ENCODE data around the gene SPC24. TPM values are rescaled to one million over a fixed set of nuclear protein-coding genes. Genes with fewer than 3 reads are reported as not detected.

SPC24 gene
- total RNA-seq, 1 donor from 2014 or later: 3.8 TPM

- no peak for DNase-seq
- Mint-ChIP-seq H3K36me3 (ENCODE audit: unreplicated experiment) (no peaks in the 10 kb centered on the region), H3K27me3 (ENCODE audit: unreplicated experiment) (peaks cover 2% of the 10 kb centered on the region), H3K4me1 (ENCODE audit: low read depth, unreplicated experiment) (no peaks in the 10 kb centered on the region), H3K27ac (ENCODE audit: unreplicated experiment) (no peak overlapping the region), H3K9me3 (ENCODE audit: unreplicated experiment) (peaks cover 1% of the 10 kb centered on the region), H3K4me3 (ENCODE audit: unreplicated experiment) (no peak overlapping the region)
- no peak for TF ChIP-seq CTCF (IDR thresholded peaks at IDR 0.05; ENCODE audit: partially characterized antibody, unreplicated experiment)
These were observed 15.6 kb upstream of the SPC24 start for GRCh38 chr19:11171144-11171543.

- H3K36me3 Mint-ChIP-seq (ENCODE audit: unreplicated experiment): no peaks in the 10 kb centered on the region
- H3K27ac Mint-ChIP-seq (ENCODE audit: unreplicated experiment): no peak overlapping the region
These were observed 14.5 kb upstream of the SPC24 start for GRCh38 chr19:11169896-11170678.

GRCh38 chr19:11168568-11168967 is 13.0 kb upstream of the SPC24 start:
- Mint-ChIP-seq H3K4me3 (ENCODE audit: unreplicated experiment) (no peak overlapping the region), H3K27ac (ENCODE audit: unreplicated experiment) (no peak overlapping the region), H3K36me3 (ENCODE audit: unreplicated experiment) (peaks cover 6% of the 10 kb centered on the region), H3K27me3 (ENCODE audit: unreplicated experiment) (peaks cover 3% of the 10 kb centered on the region), H3K9me3 (ENCODE audit: unreplicated experiment) (peaks cover 1% of the 10 kb centered on the region), H3K4me1 (ENCODE audit: low read depth, unreplicated experiment) (no peaks in the 10 kb centered on the region)
- DNase-seq: no peak
- no peak for TF ChIP-seq CTCF (IDR thresholded peaks at IDR 0.05; ENCODE audit: partially characterized antibody, unreplicated experiment)

More at GRCh38 chr19:11169896-11170678, 14.5 kb upstream of the SPC24 start:
- H3K4me3 Mint-ChIP-seq (ENCODE audit: unreplicated experiment): no peak overlapping the region
- peaks cover 1% of the 10 kb centered on the region for H3K9me3 Mint-ChIP-seq (ENCODE audit: unreplicated experiment)
- TF ChIP-seq CTCF (IDR thresholded peaks at IDR 0.05; ENCODE audit: partially characterized antibody, unreplicated experiment): no peak
- H3K4me1 Mint-ChIP-seq (ENCODE audit: low read depth, unreplicated experiment): no peaks in the 10 kb centered on the region
- DNase-seq: no peak
- peaks cover 3% of the 10 kb centered on the region for H3K27me3 Mint-ChIP-seq (ENCODE audit: unreplicated experiment)

GRCh38 chr19:11166281-11167142 is 10.9 kb upstream of the SPC24 start:
- Mint-ChIP-seq H3K27me3 (ENCODE audit: unreplicated experiment) (peaks cover 1% of the 10 kb centered on the region), H3K9me3 (ENCODE audit: unreplicated experiment) (peaks cover 1% of the 10 kb centered on the region), H3K27ac (ENCODE audit: unreplicated experiment) (no peak overlapping the region), H3K4me1 (ENCODE audit: low read depth, unreplicated experiment) (no peaks in the 10 kb centered on the region), H3K36me3 (ENCODE audit: unreplicated experiment) (peaks cover 6% of the 10 kb centered on the region), H3K4me3 (ENCODE audit: unreplicated experiment) (no peak overlapping the region)
- TF ChIP-seq CTCF (IDR thresholded peaks at IDR 0.05; ENCODE audit: partially characterized antibody, unreplicated experiment): no peak
- DNase-seq: no peak

Data from glutamatergic neuron (in vitro differentiated cells).